Measurements from ENCODE around the gene ARHGEF3. TPM values are rescaled to one million over a fixed set of nuclear protein-coding genes. Genes with fewer than 3 reads are reported as not detected.

Gene ARHGEF3
- total and polyA plus RNA-seq, 7 donors, result 5.3 to 34.2 (median 20.3) TPM

- H3K27ac ChIP-seq, result no peak overlapping the region
- no peak for DNase-seq
- H3K27me3 ChIP-seq, result no peaks in the 10 kb centered on the region
- intact Hi-C loops (cut with DNase I), result no loop called here
- TF ChIP-seq EP300 (IDR thresholded peaks at IDR 0.05) (no peak), POLR2A (IDR thresholded peaks at IDR 0.05) (no peak), CTCF (IDR thresholded peaks at IDR 0.05) (no peak), POLR2AphosphoS5 (IDR thresholded peaks at IDR 0.05) (no peak)
- peaks cover 0 to 10% (median 0%) of the 10 kb centered on the region in 4 donors for H3K4me1 ChIP-seq
- WGBS, 2 donors, result 87 to 90% methylated on average over 6 of the region's 6 CpGs
- no peak overlapping the region for H3K4me3 ChIP-seq
- H3K9me3 ChIP-seq, result no peaks in the 10 kb centered on the region
- no peaks in the 10 kb centered on the region for H3K36me3 ChIP-seq
These were observed 34.0 kb upstream of the ARHGEF3 start for GRCh38 chr3:56835650-56836227.

- Histone ChIP-seq H3K27ac (no peak overlapping the region), H3K27me3 (no peaks in the 10 kb centered on the region), H3K9me3 (no peaks in the 10 kb centered on the region), H3K4me3 (no peak overlapping the region), H3K4me1 (no peaks in the 10 kb centered on the region), H3K36me3 (no peaks in the 10 kb centered on the region)
- DNase-seq, result no peak
- no peak for TF ChIP-seq POLR2A (IDR thresholded peaks at IDR 0.05)
- no peak for TF ChIP-seq POLR2AphosphoS5 (IDR thresholded peaks at IDR 0.05)
- TF ChIP-seq CTCF (IDR thresholded peaks at IDR 0.05), result no peak
- intact Hi-C loops (cut with DNase I), result no loop called here
- 86 to 92% methylated on average over 2 of the region's 2 CpGs for WGBS, 2 donors
These were observed 31.8 kb upstream of the ARHGEF3 start for GRCh38 chr3:56833536-56833935.

GRCh38 chr3:56833022-56833421 lies 31.3 kb upstream of the ARHGEF3 start:
- no peaks in the 10 kb centered on the region for H3K36me3 ChIP-seq
- TF ChIP-seq CTCF (IDR thresholded peaks at IDR 0.05) (no peak), POLR2AphosphoS5 (IDR thresholded peaks at IDR 0.05) (no peak), POLR2A (IDR thresholded peaks at IDR 0.05) (no peak), EP300 (IDR thresholded peaks at IDR 0.05) (no peak)
- H3K4me3 ChIP-seq, result no peak overlapping the region
- no peaks in the 10 kb centered on the region for H3K9me3 ChIP-seq
- intact Hi-C loops (cut with DNase I), result no loop called here
- DNase-seq, result no peak
- H3K27ac ChIP-seq, result no peak overlapping the region
- no peaks in the 10 kb centered on the region for H3K4me1 ChIP-seq
- H3K27me3 ChIP-seq, result no peaks in the 10 kb centered on the region

- H3K4me1 ChIP-seq, result no peaks in the 10 kb centered on the region
- WGBS, 2 donors, result 81 to 91% methylated on average over 3 of the region's 3 CpGs
- no peak overlapping the region for H3K4me3 ChIP-seq
- no peak for DNase-seq
- H3K9me3 ChIP-seq, result no peaks in the 10 kb centered on the region
- H3K36me3 ChIP-seq, result no peaks in the 10 kb centered on the region
- no peak overlapping the region for H3K27ac ChIP-seq
- no peaks in the 10 kb centered on the region for H3K27me3 ChIP-seq
- intact Hi-C loops (cut with DNase I), result no loop called here
- TF ChIP-seq POLR2AphosphoS5 (IDR thresholded peaks at IDR 0.05) (no peak), EP300 (IDR thresholded peaks at IDR 0.05) (no peak), POLR2A (IDR thresholded peaks at IDR 0.05) (no peak), CTCF (IDR thresholded peaks at IDR 0.05) (no peak)
These were observed 29.8 kb upstream of the ARHGEF3 start for GRCh38 chr3:56831572-56831971.

GRCh38 chr3:56830884-56831283 lies 29.1 kb upstream of the ARHGEF3 start:
- intact Hi-C loops (cut with DNase I), result no loop called here
- no peak overlapping the region for H3K4me3 ChIP-seq
- DNase-seq, result no peak
- TF ChIP-seq POLR2A (IDR thresholded peaks at IDR 0.05) (no peak), POLR2AphosphoS5 (IDR thresholded peaks at IDR 0.05) (no peak), EP300 (IDR thresholded peaks at IDR 0.05) (no peak), CTCF (IDR thresholded peaks at IDR 0.05) (no peak)
- no peaks in the 10 kb centered on the region for H3K27me3 ChIP-seq
- peaks cover 0 to 2% (median 0%) of the 10 kb centered on the region in 4 donors for H3K4me1 ChIP-seq
- WGBS, 2 donors, result 90 to 93% methylated on average over 2 of the region's 2 CpGs
- no peaks in the 10 kb centered on the region for H3K9me3 ChIP-seq
- H3K27ac ChIP-seq, result no peak overlapping the region
- H3K36me3 ChIP-seq, result no peaks in the 10 kb centered on the region

All from sigmoid colon (tissue), 7 donors.